ENCODE data around the gene ENAM.

- no peak for TF ChIP-seq CTCF (conservative IDR thresholded peaks at IDR 0.05 in 1 of 2, IDR thresholded peaks at IDR 0.05 in 1 of 2; ENCODE audit: low read depth in 1 of 2, low read length in 2 of 2)
- TF ChIP-seq EZH2 (IDR thresholded peaks at IDR 0.05; ENCODE audit: low read length, missing control alignments): no peak
Observed at GRCh38 chr4:70628444-70628843, at the start of gene ENAM.
